ENCODE data around the gene THAP4.

GRCh38 chr2:241677392-241677791 lies 40.4 kb upstream of the THAP4 start:
- TF ChIP-seq CTCF (IDR thresholded peaks at IDR 0.05) (no peak), POLR2A (IDR thresholded peaks at IDR 0.05) (no peak), POLR2AphosphoS5 (IDR thresholded peaks at IDR 0.05) (no peak)
